Lung (tissue), 12 donors: ENCODE results near the gene LYZL4. TPM values are rescaled to one million over a fixed set of nuclear protein-coding genes. Genes with fewer than 3 reads are reported as not detected.

Source experiments
- ATAC-seq: fragments of 200-7000 bp; cut with Tn5 transposase; one replicate; pipeline ENCODE4 v1.9.1; 2020; ENCODE audit warnings: moderate number of reproducible peaks; ENCODE audit not compliant: insufficient read depth, low FRiP score
- DNase-seq, 3 donors: peaks; one replicate each; pipeline ENCODE4 v3.0.0-alpha.2; 2013 to 2017
- H3K27ac ChIP-seq, 2 donors: one replicate each; pipeline ENCODE4 v1.5.1; 2013; ENCODE audit warnings: mild to moderate bottlenecking in 2 of 2, moderate library complexity in 2 of 2, control low read depth in 1 of 2, inconsistent platforms in 1 of 2, low read depth in 1 of 2, low read length in 1 of 2
- H3K27me3 ChIP-seq, 3 donors: one replicate each; pipeline ENCODE4 v1.5.1; 2013; ENCODE audit warnings: low read length in 2 of 3; ENCODE audit not compliant: control insufficient read depth in 3 of 3, insufficient read depth in 3 of 3
- H3K36me3 ChIP-seq, 4 donors: one replicate each; pipeline ENCODE4 v1.5.1; 2013; ENCODE audit warnings: low read length in 4 of 4, mild to moderate bottlenecking in 1 of 4, moderate library complexity in 1 of 4; ENCODE audit not compliant: control insufficient read depth in 4 of 4, insufficient read depth in 4 of 4
- H3K4me1 ChIP-seq, 5 donors: one replicate each; pipeline ENCODE4 v1.5.1; 2013; ENCODE audit warnings: low read length in 5 of 5, mild to moderate bottlenecking in 2 of 5, moderate library complexity in 1 of 5; ENCODE audit not compliant: control insufficient read depth in 5 of 5, insufficient read depth in 5 of 5
- H3K4me3 ChIP-seq: one replicate; pipeline ENCODE4 v1.5.1; 2013; ENCODE audit warnings: mild to moderate bottlenecking, control low read depth, moderate library complexity
- H3K9ac ChIP-seq, 2 donors: one replicate each; pipeline ENCODE4 v1.5.1; 2013; ENCODE audit warnings: low read length in 2 of 2, control low read depth in 1 of 2; ENCODE audit not compliant: insufficient read depth in 1 of 2
- H3K9me3 ChIP-seq, 4 donors: one replicate each; pipeline ENCODE4 v1.5.1; 2013; ENCODE audit warnings: low read length in 3 of 4, mild to moderate bottlenecking in 1 of 4, moderate library complexity in 1 of 4; ENCODE audit not compliant: control insufficient read depth in 4 of 4, insufficient read depth in 3 of 4
- CTCF ChIP-seq: IDR thresholded peaks from 2 replicates; pipeline ENCODE4 v1.5.1; 2012; ENCODE audit warnings: mild to moderate bottlenecking; ENCODE audit errors: control extremely low read depth, extremely low read depth
- WGBS, 2 donors: extraction: QIAGEN DNeasy Blood & Tissue Kit; methylation state at CpG; one replicate each; pipeline ENCODE4 v1.1.7; 2013; 5-methylcytosine and 5-hydroxymethylcytosine counted together
- polyA plus RNA-seq, 2 donors: library from polyadenylated mRNA; stranded (reverse); fragments of 200-250 nt; gene quantifications; one replicate each; pipeline ENCODE4 v1.2.1, GENCODE V29; 2013
- total RNA-seq, 2 donors: library from RNA; depleted of rRNA in 1 of 2; stranded (reverse); fragments of >200 nt in 1 of 2; gene quantifications; one replicate each; pipeline ENCODE4 v1.2.1, GENCODE V29; 2014 to 2021
- donor health status: control.
- donor health status: control.
- donor health status: Bipolar disorder and iron deficiency.
- donor health status: healthy.
- donor health status: DM: yes; HTN: yes; CAD: no.

Gene LYZL4
- total and polyA plus RNA-seq, 4 donors = 0.14 TPM; not detected in 3

GRCh38 chr3:42405857-42406256 lies 4.6 kb downstream of the LYZL4 start:
- Histone ChIP-seq H3K27ac (no peak overlapping the region), H3K4me3 (no peak overlapping the region), H3K27me3 (peaks cover 0 to 2% (median 0%) of the 10 kb centered on the region in 3 donors), H3K9ac (no peak overlapping the region), H3K4me1 (no peaks in the 10 kb centered on the region), H3K9me3 (no peaks in the 10 kb centered on the region), H3K36me3 (no peaks in the 10 kb centered on the region)
- TF ChIP-seq CTCF = no peak
- DNase-seq (no peak), ATAC-seq (no peak)
- WGBS, 2 donors = 96 to 98% methylated on average over 7 of the region's 7 CpGs

GRCh38 chr3:42403737-42404136 lies 6.7 kb downstream of the LYZL4 start:
- H3K4me3 ChIP-seq = no peak overlapping the region
- H3K27ac ChIP-seq = no peak overlapping the region
- H3K9ac ChIP-seq = no peak overlapping the region
- ATAC-seq = no peak
- no peaks in the 10 kb centered on the region for H3K36me3 ChIP-seq
- no peaks in the 10 kb centered on the region for H3K9me3 ChIP-seq
- no peak for TF ChIP-seq CTCF
- no peaks in the 10 kb centered on the region for H3K4me1 ChIP-seq
- H3K27me3 ChIP-seq = no peaks in the 10 kb centered on the region
- no peak for DNase-seq
- WGBS, 2 donors = 44 to 59% methylated on average over 3 of the region's 3 CpGs

GRCh38 chr3:42402394-42403096 lies 7.9 kb downstream of the LYZL4 start:
- WGBS, 2 donors = 92% methylated on average over 2 of the region's 2 CpGs
- no peak overlapping the region for H3K27ac ChIP-seq
- no peak for ATAC-seq
- no peak for DNase-seq
- no peaks in the 10 kb centered on the region for H3K36me3 ChIP-seq
- H3K9me3 ChIP-seq = no peaks in the 10 kb centered on the region
- H3K4me1 ChIP-seq = no peaks in the 10 kb centered on the region
- no peak overlapping the region for H3K9ac ChIP-seq
- H3K27me3 ChIP-seq = no peaks in the 10 kb centered on the region
- no peak for TF ChIP-seq CTCF
- no peak overlapping the region for H3K4me3 ChIP-seq

- no peak for TF ChIP-seq CTCF
- Histone ChIP-seq H3K9ac (no peak overlapping the region), H3K4me1 (no peaks in the 10 kb centered on the region), H3K4me3 (no peak overlapping the region), H3K9me3 (no peaks in the 10 kb centered on the region), H3K36me3 (no peaks in the 10 kb centered on the region), H3K27me3 (no peaks in the 10 kb centered on the region), H3K27ac (no peak overlapping the region)
- 71 to 87% methylated on average over 3 of the region's 3 CpGs for WGBS, 2 donors
- ATAC-seq (no peak), DNase-seq (no peak)
Measured at GRCh38 chr3:42398080-42398479, 12.3 kb downstream of the LYZL4 start.
